ENCODE data around the gene FAF1. TPM values are rescaled to one million over a fixed set of nuclear protein-coding genes. Genes with fewer than 3 reads are reported as not detected.

Gene FAF1
- total RNA-seq, 1 experiment from 2014 or later, result 73.2 TPM

DNA sequence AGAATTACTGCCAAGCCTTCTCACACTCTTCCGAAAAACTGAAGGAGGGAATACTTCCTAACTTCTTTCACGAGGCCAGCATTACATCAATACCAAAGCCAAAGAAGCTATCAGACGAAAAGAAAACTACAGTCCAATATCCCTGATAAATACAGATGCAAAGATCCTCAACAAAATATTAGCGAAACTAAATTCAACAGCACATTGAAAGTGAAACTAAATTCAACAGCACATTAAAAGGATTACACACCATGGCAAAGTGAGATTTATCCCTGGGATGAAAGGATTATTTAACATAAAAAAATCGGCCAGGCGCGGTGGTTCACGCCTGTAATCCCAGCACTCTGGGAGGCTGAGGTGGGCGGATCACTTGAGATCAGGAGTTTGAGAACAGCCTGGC is 176.8 kb downstream of the FAF1 start:
- Histone ChIP-seq H4K20me1 (ENCODE audit: insufficient read depth) (0 out of 2 replicates have a peak, but pooled peaks cover 4% of the 10 kb centered on the region), H2AFZ (ENCODE audit: low read depth, low read length, poor library complexity, severe bottlenecking) (no peak overlapping the region), H3K4me2 (ENCODE audit: low read length) (no peak overlapping the region), H3K36me3 (ENCODE audit: control insufficient read depth in 1 of 2, insufficient read depth in 2 of 2, low read length in 2 of 2) (0 out of 4 replicates have a peak, but pooled peaks cover 0 to 23% of the 10 kb centered on the region in 2 experiments), H3K27ac (ENCODE audit: low read depth, low read length) (no peak overlapping the region), H3K27me3 (ENCODE audit: insufficient read depth, low read length) (no peaks in the 10 kb centered on the region), H3K4me1 (ENCODE audit: control insufficient read depth in 1 of 2, insufficient read depth in 2 of 2, low read length in 2 of 2) (no peaks in the 10 kb centered on the region), H3K9me2 (ENCODE audit: insufficient read depth) (no peaks in the 10 kb centered on the region), H3K9me3 (ENCODE audit: control insufficient read depth in 1 of 2, insufficient read depth in 1 of 2, low read depth in 1 of 2, low read length in 2 of 2) (no peaks in the 10 kb centered on the region), H3K79me2 (ENCODE audit: insufficient read depth, low read length) (peaks cover 43% of the 10 kb centered on the region), H3K9ac (ENCODE audit: low read length) (no peak overlapping the region), H3K4me3 (replicated peaks in 1 of 2; ENCODE audit: low read depth in 1 of 2, low read length in 2 of 2) (no peak overlapping the region)
- BruUV-seq (replicated peaks), result no TSS peak
- CTCF ChIA-PET, result interaction anchor here (1.7 kb wide), 1 partner anchor 8 kb away, joined by 12 read pairs; no protein-coding TSS in a partner anchor
- no peak for ATAC-seq
- RAD21 ChIA-PET (ENCODE audit: low non-redundant PET in 1 of 2, low total read pairs in 2 of 2, uncharacterized antibody in 2 of 2, unreplicated experiment in 2 of 2), result no interaction called here
- DNase-seq (ENCODE audit: low read depth, low spot score), result no peak
- TF ChIP-seq, protein P1, sequence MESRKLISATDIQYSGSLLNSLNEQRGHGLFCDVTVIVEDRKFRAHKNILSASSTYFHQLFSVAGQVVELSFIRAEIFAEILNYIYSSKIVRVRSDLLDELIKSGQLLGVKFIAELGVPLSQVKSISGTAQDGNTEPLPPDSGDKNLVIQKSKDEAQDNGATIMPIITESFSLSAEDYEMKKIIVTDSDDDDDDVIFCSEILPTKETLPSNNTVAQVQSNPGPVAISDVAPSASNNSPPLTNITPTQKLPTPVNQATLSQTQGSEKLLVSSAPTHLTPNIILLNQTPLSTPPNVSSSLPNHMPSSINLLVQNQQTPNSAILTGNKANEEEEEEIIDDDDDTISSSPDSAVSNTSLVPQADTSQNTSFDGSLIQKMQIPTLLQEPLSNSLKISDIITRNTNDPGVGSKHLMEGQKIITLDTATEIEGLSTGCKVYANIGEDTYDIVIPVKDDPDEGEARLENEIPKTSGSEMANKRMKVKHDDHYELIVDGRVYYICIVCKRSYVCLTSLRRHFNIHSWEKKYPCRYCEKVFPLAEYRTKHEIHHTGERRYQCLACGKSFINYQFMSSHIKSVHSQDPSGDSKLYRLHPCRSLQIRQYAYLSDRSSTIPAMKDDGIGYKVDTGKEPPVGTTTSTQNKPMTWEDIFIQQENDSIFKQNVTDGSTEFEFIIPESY (IDR thresholded peaks at IDR 0.05; ENCODE audit: extremely low read depth, insufficient replicate concordance, low read length), result no peak
- TF ChIP-seq SP1 (IDR thresholded peaks at IDR 0.05; ENCODE audit: low read depth) (no peak), ELF1 (IDR thresholded peaks at IDR 0.05; ENCODE audit: borderline replicate concordance, low read depth) (no peak), ZNF274 (IDR thresholded peaks at IDR 0.05; ENCODE audit: low read depth, low read length) (no peak), EZH2phosphoT487 (IDR thresholded peaks at IDR 0.05; ENCODE audit: borderline replicate concordance) (no peak), YY1 (IDR thresholded peaks at IDR 0.05; ENCODE audit: extremely low read depth, insufficient replicate concordance, low read depth, low read length) (no peak), TCF7L2 (IDR thresholded peaks at IDR 0.05; ENCODE audit: borderline replicate concordance, extremely low read depth, insufficient read depth, insufficient read length) (no peak), SRF (IDR thresholded peaks at IDR 0.05; ENCODE audit: low read depth) (no peak), ZFX (IDR thresholded peaks at IDR 0.05) (no peak), CBX3 (IDR thresholded peaks at IDR 0.05; ENCODE audit: low read depth) (no peak), SIN3A (IDR thresholded peaks at IDR 0.05; ENCODE audit: low read depth) (no peak), RAD21 (IDR thresholded peaks at IDR 0.05; ENCODE audit: low read depth) (no peak), POLR2A (IDR thresholded peaks at IDR 0.05; ENCODE audit: borderline replicate concordance, extremely low read depth, insufficient read depth, insufficient read length) (no peak), POLR2AphosphoS5 (IDR thresholded peaks at IDR 0.05; ENCODE audit: low read depth, low read length) (no peak), CEBPB (IDR thresholded peaks at IDR 0.05; ENCODE audit: low read depth) (no peak)
- TF ChIP-seq, protein P2, sequence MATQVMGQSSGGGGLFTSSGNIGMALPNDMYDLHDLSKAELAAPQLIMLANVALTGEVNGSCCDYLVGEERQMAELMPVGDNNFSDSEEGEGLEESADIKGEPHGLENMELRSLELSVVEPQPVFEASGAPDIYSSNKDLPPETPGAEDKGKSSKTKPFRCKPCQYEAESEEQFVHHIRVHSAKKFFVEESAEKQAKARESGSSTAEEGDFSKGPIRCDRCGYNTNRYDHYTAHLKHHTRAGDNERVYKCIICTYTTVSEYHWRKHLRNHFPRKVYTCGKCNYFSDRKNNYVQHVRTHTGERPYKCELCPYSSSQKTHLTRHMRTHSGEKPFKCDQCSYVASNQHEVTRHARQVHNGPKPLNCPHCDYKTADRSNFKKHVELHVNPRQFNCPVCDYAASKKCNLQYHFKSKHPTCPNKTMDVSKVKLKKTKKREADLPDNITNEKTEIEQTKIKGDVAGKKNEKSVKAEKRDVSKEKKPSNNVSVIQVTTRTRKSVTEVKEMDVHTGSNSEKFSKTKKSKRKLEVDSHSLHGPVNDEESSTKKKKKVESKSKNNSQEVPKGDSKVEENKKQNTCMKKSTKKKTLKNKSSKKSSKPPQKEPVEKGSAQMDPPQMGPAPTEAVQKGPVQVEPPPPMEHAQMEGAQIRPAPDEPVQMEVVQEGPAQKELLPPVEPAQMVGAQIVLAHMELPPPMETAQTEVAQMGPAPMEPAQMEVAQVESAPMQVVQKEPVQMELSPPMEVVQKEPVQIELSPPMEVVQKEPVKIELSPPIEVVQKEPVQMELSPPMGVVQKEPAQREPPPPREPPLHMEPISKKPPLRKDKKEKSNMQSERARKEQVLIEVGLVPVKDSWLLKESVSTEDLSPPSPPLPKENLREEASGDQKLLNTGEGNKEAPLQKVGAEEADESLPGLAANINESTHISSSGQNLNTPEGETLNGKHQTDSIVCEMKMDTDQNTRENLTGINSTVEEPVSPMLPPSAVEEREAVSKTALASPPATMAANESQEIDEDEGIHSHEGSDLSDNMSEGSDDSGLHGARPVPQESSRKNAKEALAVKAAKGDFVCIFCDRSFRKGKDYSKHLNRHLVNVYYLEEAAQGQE (IDR thresholded peaks at IDR 0.05; ENCODE audit: low read depth), result no peak
- TF ChIP-seq, protein P3, sequence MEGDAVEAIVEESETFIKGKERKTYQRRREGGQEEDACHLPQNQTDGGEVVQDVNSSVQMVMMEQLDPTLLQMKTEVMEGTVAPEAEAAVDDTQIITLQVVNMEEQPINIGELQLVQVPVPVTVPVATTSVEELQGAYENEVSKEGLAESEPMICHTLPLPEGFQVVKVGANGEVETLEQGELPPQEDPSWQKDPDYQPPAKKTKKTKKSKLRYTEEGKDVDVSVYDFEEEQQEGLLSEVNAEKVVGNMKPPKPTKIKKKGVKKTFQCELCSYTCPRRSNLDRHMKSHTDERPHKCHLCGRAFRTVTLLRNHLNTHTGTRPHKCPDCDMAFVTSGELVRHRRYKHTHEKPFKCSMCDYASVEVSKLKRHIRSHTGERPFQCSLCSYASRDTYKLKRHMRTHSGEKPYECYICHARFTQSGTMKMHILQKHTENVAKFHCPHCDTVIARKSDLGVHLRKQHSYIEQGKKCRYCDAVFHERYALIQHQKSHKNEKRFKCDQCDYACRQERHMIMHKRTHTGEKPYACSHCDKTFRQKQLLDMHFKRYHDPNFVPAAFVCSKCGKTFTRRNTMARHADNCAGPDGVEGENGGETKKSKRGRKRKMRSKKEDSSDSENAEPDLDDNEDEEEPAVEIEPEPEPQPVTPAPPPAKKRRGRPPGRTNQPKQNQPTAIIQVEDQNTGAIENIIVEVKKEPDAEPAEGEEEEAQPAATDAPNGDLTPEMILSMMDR (IDR thresholded peaks at IDR 0.05 in 2 of 3, conservative IDR thresholded peaks at IDR 0.05 in 1 of 3; ENCODE audit: borderline replicate concordance in 1 of 3, insufficient read depth in 1 of 3, low read depth in 2 of 3, low read length in 2 of 3), result no peak
- intact Hi-C loops (cut with micrococcal nuclease), result no loop called here
- POLR2A ChIA-PET, result no interaction called here
